ACC112 (cell line): ENCODE measurements around the gene SGMS1.
A peak's percentile ranks its signal among the peaks of the same experiment; 100 is the strongest.
"Not testable (repeated sequence)": the region's sequence is repeated elsewhere in the genome, so short reads cannot be mapped to it uniquely, and the experiment has no call there.

Source experiments
- H2AFZ ChIP-seq: fragments of 200-600 bp; sonication (generic); one replicate; pipeline ENCODE4 v1.6.0; 2017; ENCODE audit warnings: antibody characterized with exemption, low read length; ENCODE audit not compliant: unreplicated experiment
- H3K27ac ChIP-seq: fragments of 200-600 bp; sonication (generic); 2 replicates; pipeline ENCODE4 v1.5.1; 2014; ENCODE audit warnings: low read depth, mild to moderate bottlenecking, antibody characterized with exemption, low read length, moderate library complexity
- H3K27me3 ChIP-seq: fragments of 200-600 bp; sonication (generic); 2 replicates; pipeline ENCODE4 v1.6.1; 2014; ENCODE audit warnings: mild to moderate bottlenecking, antibody characterized with exemption, low read length, moderate library complexity, mixed read lengths; ENCODE audit not compliant: insufficient read depth
- H3K36me3 ChIP-seq: fragments of 200-600 bp; sonication (generic); 2 replicates; pipeline ENCODE4 v1.6.1; 2016; ENCODE audit warnings: mild to moderate bottlenecking, antibody characterized with exemption, low read length, moderate library complexity, mixed read lengths; ENCODE audit not compliant: insufficient read depth
- H3K4me1 ChIP-seq: fragments of 200-600 bp; sonication (generic); one replicate; pipeline ENCODE4 v1.6.1; 2016; ENCODE audit warnings: low read length, mixed read lengths; ENCODE audit not compliant: insufficient read depth, unreplicated experiment, control insufficient read depth
- H3K4me3 ChIP-seq: fragments of 200-600 bp; sonication (generic); 2 replicates; pipeline ENCODE4 v1.5.1; 2014; ENCODE audit warnings: mild to moderate bottlenecking, low read depth, low read length
- H3K79me2 ChIP-seq: fragments of 200-600 bp; sonication (generic); one replicate; pipeline ENCODE4 v1.6.0; 2016; ENCODE audit warnings: low read length; ENCODE audit not compliant: control insufficient read depth, unreplicated experiment, insufficient read depth

Gene SGMS1

GRCh38 chr10:50623663-50624412 lies at the start of gene SGMS1:
Gene SGMS1 (minus strand): TSS chr10:50623956. CDS start chr10:50344114, 279,842 bp downstream.
- peak within 1 kb of the TSS; percentile 93 for H3K27ac ChIP-seq
- peak within 1 kb of the TSS; percentile 95 for H3K4me3 ChIP-seq
- 0 out of 2 replicates have a peak, but pooled peaks cover 3% of the 10 kb centered on the region for H3K36me3 ChIP-seq
- H2AFZ ChIP-seq = peak within 1 kb of the TSS; percentile 80
- H3K27me3 ChIP-seq = no peaks in the 10 kb centered on the region
- peaks cover 7% of the 10 kb centered on the region for H3K4me1 ChIP-seq
- peaks cover 15% of the 10 kb centered on the region for H3K79me2 ChIP-seq

GRCh38 chr10:50672152-50672551 lies 48.4 kb upstream of the SGMS1 start:
- H3K4me1 ChIP-seq, H2AFZ ChIP-seq, H3K4me3 ChIP-seq, H3K36me3 ChIP-seq, H3K79me2 ChIP-seq, H3K27me3 ChIP-seq, H3K27ac ChIP-seq: not testable (repeated sequence)

DNA sequence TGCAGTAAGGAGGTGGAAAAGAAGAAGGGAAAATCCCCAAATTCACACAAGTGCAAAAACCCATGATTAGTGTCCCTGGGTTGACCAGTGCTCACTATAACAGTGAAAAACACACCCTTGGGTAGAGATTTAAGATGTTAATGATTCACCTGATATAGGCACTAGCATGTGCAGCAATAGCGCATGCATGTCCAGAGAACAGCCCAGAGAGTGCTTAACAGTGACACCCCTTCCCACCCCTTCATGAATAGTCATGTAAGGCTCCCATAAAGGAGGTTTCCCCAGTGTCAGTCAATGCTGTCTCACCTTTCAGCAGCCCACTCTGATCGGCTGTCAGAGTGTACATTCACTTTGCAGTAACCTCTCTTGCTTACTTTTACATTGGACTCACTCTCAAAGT lies 47.9 kb upstream of the SGMS1 start:
- H3K4me3 ChIP-seq, H3K36me3 ChIP-seq, H2AFZ ChIP-seq, H3K4me1 ChIP-seq, H3K79me2 ChIP-seq, H3K27me3 ChIP-seq, H3K27ac ChIP-seq: not testable (repeated sequence)

- H2AFZ ChIP-seq, H3K27me3 ChIP-seq, H3K27ac ChIP-seq, H3K36me3 ChIP-seq, H3K4me1 ChIP-seq, H3K79me2 ChIP-seq, H3K4me3 ChIP-seq: not testable (repeated sequence)
Observed at GRCh38 chr10:50669957-50670356, 46.2 kb upstream of the SGMS1 start.

- H2AFZ ChIP-seq, H3K36me3 ChIP-seq, H3K27me3 ChIP-seq, H3K27ac ChIP-seq, H3K4me3 ChIP-seq, H3K4me1 ChIP-seq, H3K79me2 ChIP-seq: not testable (repeated sequence)
Observed at GRCh38 chr10:50667353-50667752, 43.6 kb upstream of the SGMS1 start.

GRCh38 chr10:50662420-50662819 lies 38.7 kb upstream of the SGMS1 start:
- H3K4me1 ChIP-seq, H3K79me2 ChIP-seq, H2AFZ ChIP-seq, H3K36me3 ChIP-seq, H3K27ac ChIP-seq, H3K4me3 ChIP-seq, H3K27me3 ChIP-seq: not testable (repeated sequence)

GRCh38 chr10:50661563-50661962 lies 37.8 kb upstream of the SGMS1 start:
- not testable (repeated sequence) for H3K27me3 ChIP-seq, H2AFZ ChIP-seq, H3K4me3 ChIP-seq, H3K79me2 ChIP-seq, H3K36me3 ChIP-seq, H3K27ac ChIP-seq, H3K4me1 ChIP-seq

- not testable (repeated sequence) for H3K27ac ChIP-seq, H3K79me2 ChIP-seq, H3K36me3 ChIP-seq, H3K4me3 ChIP-seq, H3K4me1 ChIP-seq, H3K27me3 ChIP-seq, H2AFZ ChIP-seq
Observed at GRCh38 chr10:50659865-50660730, 36.3 kb upstream of the SGMS1 start.

- H3K79me2 ChIP-seq, H3K27me3 ChIP-seq, H3K36me3 ChIP-seq, H2AFZ ChIP-seq, H3K4me3 ChIP-seq, H3K4me1 ChIP-seq, H3K27ac ChIP-seq: not testable (repeated sequence)
Observed at GRCh38 chr10:50659016-50659864, 35.5 kb upstream of the SGMS1 start.

DNA sequence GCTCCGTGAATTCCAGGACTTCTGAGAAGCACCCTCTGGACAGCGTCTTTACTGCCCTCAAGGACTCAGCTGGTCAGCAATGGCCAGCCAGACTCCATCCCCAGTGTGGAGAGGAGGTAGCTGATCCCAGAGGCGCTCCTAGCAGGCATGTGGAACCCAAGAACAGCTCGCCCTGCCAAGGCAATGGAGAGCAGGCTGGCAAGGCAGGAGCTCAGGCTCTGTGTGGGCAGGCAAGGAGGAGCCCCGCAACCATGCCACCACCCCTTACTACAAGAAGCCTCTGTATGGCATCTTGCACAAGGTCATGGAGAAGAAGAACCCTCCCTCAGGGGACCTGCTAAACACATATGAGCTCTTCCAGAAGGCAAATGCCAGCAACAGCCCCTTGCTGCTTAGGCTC lies 34.4 kb upstream of the SGMS1 start:
- no peaks in the 10 kb centered on the region for H3K27me3 ChIP-seq
- no peak overlapping the region for H2AFZ ChIP-seq
- H3K4me3 ChIP-seq = no peak overlapping the region
- no peaks in the 10 kb centered on the region for H3K79me2 ChIP-seq
- H3K27ac ChIP-seq = no peak overlapping the region
- H3K4me1 ChIP-seq = no peaks in the 10 kb centered on the region
- H3K36me3 ChIP-seq = no peaks in the 10 kb centered on the region
